ENCODE data around the gene ABO. TPM values are rescaled to one million over a fixed set of nuclear protein-coding genes. Genes with fewer than 3 reads are reported as not detected.

The ABO gene
- total and polyA plus RNA-seq, 2 of the 8 experiments (the other 6 are each of a cell fraction or from before 2014, with no cell fraction given), result 0.03 TPM; not detected in 1

GRCh38 chr9:133233681-133234432, 41.1 kb downstream of the ABO start:
- H3K79me1 ChIP-seq (ENCODE audit: low read depth, low read length), result no peaks in the 10 kb centered on the region
- WGBS, 2 experiments (ENCODE audit: extremely low coverage in 1 of 2, insufficient coverage in 1 of 2, insufficient read length in 1 of 2, insufficient replicate concordance in 2 of 2, low coverage in 1 of 2, low lambda C conversion rate in 2 of 2, missing lambda C conversion rate in 1 of 2), result 85% methylated on average over 24 of the region's 32 CpGs; no CpG with 5 or more reads in 1 of the 2 experiments
- peak in 1 of 2 experiments; percentile 38 for DNase-seq (ENCODE audit: low read depth in 1 of 2, low spot score in 2 of 2)

More at GRCh38 chr9:133233681-133234432, 41.1 kb downstream of the ABO start:
- Histone ChIP-seq H3K4ac (replicated peaks; ENCODE audit: insufficient read length, low read depth, low read length) (no peak overlapping the region), H2BK20ac (ENCODE audit: low read length) (no peak overlapping the region), H2BK15ac (ENCODE audit: low read length) (no peak overlapping the region), H3K9ac (replicated peaks in 1 of 4; ENCODE audit: extremely low read depth in 1 of 4, low read depth in 3 of 4, low read length in 3 of 4) (no peak overlapping the region), H3K4me3 (ENCODE audit: extremely low read depth in 1 of 4, insufficient read depth in 2 of 4, low read depth in 3 of 4, low read length in 4 of 4) (no peak overlapping the region), H3K4me1 (replicated peaks in 1 of 4; ENCODE audit: control insufficient read depth in 3 of 4, insufficient read depth in 4 of 4, low read length in 3 of 4) (peaks cover 0 to 2% (median under 1%) of the 10 kb centered on the region in 4 experiments; a peak in 2 of 7 replicates), H3K9me3 (ENCODE audit: insufficient read depth in 2 of 2, low read depth in 1 of 2, low read length in 1 of 2) (peaks cover 0 to 2% of the 10 kb centered on the region in 2 experiments; a peak in 1 of 4 replicates), H4K5ac (ENCODE audit: insufficient read length, low read depth, low read length) (no peak overlapping the region), H2AFZ (ENCODE audit: low read length) (no peak overlapping the region), H3K36me3 (ENCODE audit: control insufficient read depth in 2 of 4, insufficient read depth in 4 of 4, low read length in 3 of 4) (no peaks in the 10 kb centered on the region), H3K79me2 (ENCODE audit: control insufficient read depth in 1 of 2, insufficient read depth in 2 of 2, low read length in 2 of 2) (no peaks in the 10 kb centered on the region), H2BK12ac (ENCODE audit: low read depth, low read length) (no peak overlapping the region), H3K14ac (ENCODE audit: insufficient read length) (no peak overlapping the region), H3K56ac (replicated peaks; ENCODE audit: insufficient read length, low read depth, low read length) (no peak overlapping the region), H3K23ac (ENCODE audit: insufficient read length) (no peak overlapping the region), H3K18ac (ENCODE audit: extremely low read depth, low read length) (no peak overlapping the region), H2BK120ac (replicated peaks; ENCODE audit: low read depth, low read length) (no peak overlapping the region), H3K4me2 (ENCODE audit: insufficient read depth in 1 of 2, low read depth in 2 of 2, low read length in 2 of 2) (no peak overlapping the region), H4K8ac (ENCODE audit: extremely low read depth, insufficient read depth, low read length) (no peak overlapping the region), H4K91ac (replicated peaks; ENCODE audit: insufficient read length, low read length) (no peak overlapping the region), H3K27ac (ENCODE audit: low read depth, low read length) (no peak overlapping the region), H2BK5ac (ENCODE audit: low read depth, low read length) (no peak overlapping the region), H3K23me2 (ENCODE audit: low read depth, low read length) (peaks cover 4% of the 10 kb centered on the region; the same call in 1 of the 2 replicates), H3K27me3 (replicated peaks in 1 of 4; ENCODE audit: control insufficient read depth in 3 of 4, extremely low read depth in 1 of 4, insufficient read depth in 3 of 4, low read length in 3 of 4) (peaks cover 0 to 12% (median 6%) of the 10 kb centered on the region in 4 experiments; a peak in 4 of 7 replicates), H2AK5ac (ENCODE audit: low read depth, low read length) (no peak overlapping the region), H4K20me1 (replicated peaks in 1 of 2; ENCODE audit: control insufficient read depth in 1 of 2, insufficient read depth in 2 of 2, low read length in 2 of 2) (peaks cover 0 to 1% of the 10 kb centered on the region in 2 experiments)
- TF ChIP-seq SUZ12 (IDR thresholded peaks at IDR 0.05; ENCODE audit: low read length), result no peak
- TF ChIP-seq CBX8 (IDR thresholded peaks at IDR 0.05; ENCODE audit: borderline replicate concordance, low read depth, low read length), result no peak
- TF ChIP-seq RNF2 (IDR thresholded peaks at IDR 0.05; ENCODE audit: borderline replicate concordance, low read depth, low read length, missing control alignments, poor library complexity, severe bottlenecking), result no peak
- no peak for TF ChIP-seq ASH2L (IDR thresholded peaks at IDR 0.05; ENCODE audit: low read length)
- CTCF ChIA-PET (ENCODE audit: partially characterized antibody), result no interaction called here
- POLR2A ChIA-PET (ENCODE audit: partially characterized antibody), result no interaction called here
- FAIRE-seq, result no peak
